UCSD-AML1 (cell line): Measurements from ENCODE around the gene IFI16.
A peak's percentile ranks its signal among the peaks of the same experiment; 100 is the strongest.
"Not testable (repeated sequence)": the region's sequence is repeated elsewhere in the genome, so short reads cannot be mapped to it uniquely, and the experiment has no call there.

ENCODE experiments used
- DNase-seq: peaks from one replicate; lab custom pipeline; 2025; ENCODE audit not compliant: unreplicated experiment; lab: John Stamatoyannopoulos, UW

The IFI16 gene

GRCh38 chr1:159007726-159008125 lies 2.0 kb upstream of the IFI16 start:
- no peak for DNase-seq

GRCh38 chr1:159008744-159009188 lies 941 bp upstream of the IFI16 start:
- peak; percentile 49 for DNase-seq

- DNase-seq = no peak
These were observed 420 bp upstream of the IFI16 start for GRCh38 chr1:159009287-159009686.

GRCh38 chr1:159010391-159010790 lies 684 bp downstream of the IFI16 start:
- no peak for DNase-seq

- not testable (repeated sequence) for DNase-seq
These were observed 1.3 kb downstream of the IFI16 start for GRCh38 chr1:159011001-159011400.

GRCh38 chr1:159011751-159012150 lies 2.0 kb downstream of the IFI16 start:
- no peak for DNase-seq

- DNase-seq = peak; percentile 26
These were observed 2.8 kb downstream of the IFI16 start for GRCh38 chr1:159012495-159012894.

- no peak for DNase-seq
These were observed 4.4 kb downstream of the IFI16 start for GRCh38 chr1:159014003-159014571.

GRCh38 chr1:159014851-159015250 lies 5.1 kb downstream of the IFI16 start:
- no peak for DNase-seq

- peak; percentile 70 for DNase-seq
These were observed 5.8 kb downstream of the IFI16 start for GRCh38 chr1:159015440-159015909.

- no peak for DNase-seq
These were observed 14.0 kb downstream of the IFI16 start for GRCh38 chr1:159023723-159024122.

- no peak for DNase-seq
These were observed 15.3 kb downstream of the IFI16 start for GRCh38 chr1:159025043-159025442.

- not testable (repeated sequence) for DNase-seq
These were observed 17.1 kb downstream of the IFI16 start for GRCh38 chr1:159026841-159027240.

- no peak for DNase-seq
These were observed 20.6 kb downstream of the IFI16 start for GRCh38 chr1:159030311-159030710.

- DNase-seq = no peak
These were observed 21.3 kb downstream of the IFI16 start for GRCh38 chr1:159030877-159031447.

GRCh38 chr1:159040206-159040605 lies 30.5 kb downstream of the IFI16 start:
- DNase-seq = no peak

GRCh38 chr1:159040893-159041724 lies 31.4 kb downstream of the IFI16 start:
- no peak for DNase-seq

- not testable (repeated sequence) for DNase-seq
These were observed 36.8 kb downstream of the IFI16 start for GRCh38 chr1:159046486-159046885.

GRCh38 chr1:159051436-159051835 lies 41.7 kb downstream of the IFI16 start:
- no peak for DNase-seq

GRCh38 chr1:159054427-159054826 lies 44.7 kb downstream of the IFI16 start:
- no peak for DNase-seq

GRCh38 chr1:159055181-159055641 lies 45.5 kb downstream of the IFI16 start:
- DNase-seq = no peak
